ENCODE data around the gene TEX9.

GRCh38 chr15:56454836-56455235 lies 89.6 kb downstream of the TEX9 start:
- TF ChIP-seq POLR2A (IDR thresholded peaks at IDR 0.05) (no peak), CTCF (IDR thresholded peaks at IDR 0.05) (no peak)

Measured in Peyer's patch (tissue), 4 donors.